ENCODE measurements around the gene PDLIM4. TPM values are rescaled to one million over a fixed set of nuclear protein-coding genes. Genes with fewer than 3 reads are reported as not detected.

PDLIM4 gene
- total and polyA plus RNA-seq, 2 donors: 17.4 to 114 TPM

DNA sequence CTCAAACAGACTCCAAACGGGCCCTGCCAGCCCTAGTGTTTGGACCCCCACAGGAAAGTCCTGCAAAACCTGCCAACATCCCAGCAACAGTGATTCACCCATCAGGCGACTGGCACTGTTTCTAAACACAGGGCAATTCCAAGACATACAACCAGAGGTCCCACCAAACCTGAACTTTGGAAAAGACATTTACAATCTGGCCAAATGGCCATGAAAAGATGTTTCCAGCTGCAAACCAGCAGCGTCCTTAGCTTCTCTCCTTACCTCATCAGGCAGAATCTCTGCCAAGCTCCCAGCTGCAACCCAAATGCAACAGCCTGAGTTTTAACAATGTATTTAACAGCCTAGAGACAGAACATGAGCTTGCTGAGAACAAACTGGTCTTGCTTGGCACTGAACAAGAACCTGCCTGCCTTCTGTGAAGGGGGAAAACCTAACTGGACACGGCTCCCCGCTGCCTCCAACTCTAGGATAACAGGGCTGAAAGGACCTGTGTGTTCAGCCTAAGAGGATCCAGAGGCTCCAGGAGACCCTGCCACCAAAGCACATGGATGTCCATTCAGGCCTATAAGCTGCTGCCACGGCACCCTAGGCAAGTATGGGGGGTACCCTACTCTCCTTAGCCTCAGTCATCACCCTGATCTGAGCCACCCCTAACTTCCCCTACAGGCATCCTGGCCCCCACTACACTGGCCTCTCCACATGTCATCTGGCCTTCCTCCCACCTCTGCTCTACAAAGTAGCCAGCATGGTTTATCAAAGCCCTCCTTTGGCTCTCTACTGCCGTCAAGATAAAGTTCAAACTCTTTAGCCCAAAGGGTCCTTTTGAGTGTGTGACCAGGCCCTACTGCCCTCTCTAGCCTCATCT, 35.5 kb upstream of the PDLIM4 start:
- WGBS: 30% methylated on average over 7 of the region's 7 CpGs
- H3K4me3 ChIP-seq (ENCODE audit: low read depth, low read length): no peak overlapping the region
- DNase-seq (ENCODE audit: extremely low spot score): peak; percentile 87

DNA sequence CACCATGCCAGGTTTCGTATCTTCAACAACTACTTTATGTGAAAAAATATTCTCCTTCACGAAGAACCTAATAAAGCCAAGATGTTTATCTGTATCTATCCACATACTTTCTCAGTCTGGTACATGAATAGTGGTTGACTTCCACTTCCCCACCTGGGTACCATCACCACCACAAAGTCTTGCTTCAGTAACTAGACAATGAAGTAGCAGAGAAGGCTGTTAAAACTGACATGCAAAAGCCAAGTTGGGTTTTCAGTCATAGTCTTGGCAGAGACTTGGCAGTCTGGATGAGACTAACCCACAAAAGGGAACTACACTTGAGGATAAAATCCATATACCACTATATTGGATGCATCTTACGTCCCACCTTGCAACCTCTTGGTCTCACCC, 34.9 kb upstream of the PDLIM4 start:
- H3K4me1 ChIP-seq (ENCODE audit: insufficient read depth): no peaks in the 10 kb centered on the region
- 77% methylated on average over 3 of the region's 3 CpGs for WGBS
- H3K27ac ChIP-seq (ENCODE audit: low read depth): peak overlapping the region; percentile 70
- no peak overlapping the region for H3K4me3 ChIP-seq (ENCODE audit: low read depth, low read length)
- DNase-seq (ENCODE audit: extremely low spot score): no peak
- H3K36me3 ChIP-seq (ENCODE audit: insufficient read depth): no peaks in the 10 kb centered on the region

More for the DNA sequence above, 35.5 kb upstream of the PDLIM4 start:
- Histone ChIP-seq H3K36me3 (ENCODE audit: insufficient read depth) (no peaks in the 10 kb centered on the region), H3K4me1 (ENCODE audit: insufficient read depth) (no peaks in the 10 kb centered on the region), H3K27ac (ENCODE audit: low read depth) (peak overlapping the region; percentile 70)

DNA sequence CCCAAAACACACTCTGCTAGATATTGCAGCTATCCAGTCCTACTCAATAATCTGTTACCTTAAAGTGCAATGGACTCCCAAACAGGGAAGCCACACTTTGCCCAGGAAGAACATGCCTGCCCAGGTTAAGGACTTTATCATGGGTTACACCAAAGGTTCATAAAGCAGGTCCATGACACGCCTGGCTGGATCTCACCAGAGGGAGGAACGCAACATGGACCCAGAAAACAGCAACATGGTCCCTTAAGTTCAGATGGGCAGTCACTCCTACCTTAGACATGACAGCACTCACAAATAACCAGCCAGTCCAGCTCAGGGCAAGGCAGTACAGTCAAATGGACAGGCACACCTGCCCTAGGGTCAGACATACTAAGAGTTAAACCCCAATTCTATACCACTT, 33.6 kb upstream of the PDLIM4 start:
- Histone ChIP-seq H3K27ac (ENCODE audit: low read depth) (no peak overlapping the region), H3K36me3 (ENCODE audit: insufficient read depth) (no peaks in the 10 kb centered on the region), H3K4me1 (ENCODE audit: insufficient read depth) (no peaks in the 10 kb centered on the region), H3K4me3 (ENCODE audit: low read depth, low read length) (no peak overlapping the region)
- 96% methylated on average over 2 of the region's 2 CpGs for WGBS
- DNase-seq (ENCODE audit: extremely low spot score): no peak

DNA sequence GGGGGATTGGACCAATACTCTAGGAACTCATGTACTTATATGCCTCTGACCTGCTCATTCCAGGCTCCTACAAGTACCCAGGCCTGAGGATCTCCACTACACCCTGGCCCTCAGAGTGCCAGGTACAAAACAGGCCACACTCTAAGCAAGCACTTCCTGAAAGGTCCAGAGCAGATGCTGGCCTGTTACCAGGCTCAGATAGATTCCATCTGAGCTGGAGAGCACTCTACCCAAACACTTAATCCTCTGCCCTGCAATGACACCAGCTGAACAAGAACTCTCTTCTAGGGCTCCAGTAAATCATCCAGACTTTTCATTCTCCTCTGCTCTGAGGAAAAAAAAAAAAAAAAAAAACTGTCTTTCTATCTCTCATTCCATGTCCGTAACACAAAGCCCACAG, 32.8 kb upstream of the PDLIM4 start:
- Histone ChIP-seq H3K27ac (ENCODE audit: low read depth) (peak overlapping the region; percentile 41), H3K4me1 (ENCODE audit: insufficient read depth) (no peaks in the 10 kb centered on the region)
- no peak for DNase-seq (ENCODE audit: extremely low spot score)

DNA sequence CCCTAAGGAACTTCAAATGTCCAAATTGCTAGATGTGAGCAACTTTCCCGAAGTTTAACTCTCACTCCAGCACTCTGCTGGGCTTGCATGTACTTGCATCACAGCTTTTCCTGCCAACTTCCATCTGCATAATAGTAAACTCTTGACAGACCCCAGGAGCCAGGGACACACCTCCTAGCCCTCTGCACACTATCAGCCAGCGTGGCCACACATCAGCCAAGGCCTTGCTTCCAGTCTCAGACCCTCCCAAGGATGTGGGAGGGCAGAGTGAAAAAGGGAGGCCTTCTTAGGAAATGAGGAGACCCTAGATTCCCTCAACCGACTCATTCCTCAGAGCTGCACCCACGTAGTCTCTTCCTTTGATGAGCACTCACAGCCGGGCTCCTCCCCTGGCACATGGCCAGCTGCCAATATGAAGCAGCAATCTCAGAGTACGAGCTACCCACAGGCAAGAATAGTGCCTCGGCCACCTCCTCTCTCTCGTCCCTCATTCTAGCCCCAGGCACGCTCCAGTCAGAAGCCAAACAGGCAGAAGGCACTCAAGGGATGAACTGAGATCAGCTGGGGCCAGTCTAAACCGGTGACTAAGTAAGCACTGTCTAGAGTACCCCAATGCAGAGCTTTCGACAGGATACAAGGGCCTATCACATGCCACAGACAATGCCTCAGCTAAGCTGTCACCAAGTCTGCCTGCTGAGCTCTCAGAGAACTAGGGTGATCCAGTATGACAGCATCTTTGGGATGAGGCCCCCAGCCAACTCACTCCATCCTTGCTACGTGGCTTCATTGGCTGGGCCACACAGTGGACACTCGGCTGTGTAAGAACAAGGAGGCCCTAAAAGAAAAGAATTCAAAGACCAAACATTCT, 32.1 kb upstream of the PDLIM4 start:
- no peaks in the 10 kb centered on the region for H3K36me3 ChIP-seq (ENCODE audit: insufficient read depth)
- H3K4me1 ChIP-seq (ENCODE audit: insufficient read depth): no peaks in the 10 kb centered on the region
- 27% methylated on average over 13 of the region's 13 CpGs for WGBS
- H3K27ac ChIP-seq (ENCODE audit: low read depth): peak overlapping the region; percentile 76
- peak; percentile 80 for DNase-seq (ENCODE audit: extremely low spot score)
- no peak overlapping the region for H3K4me3 ChIP-seq (ENCODE audit: low read depth, low read length)

More for the DNA sequence above, 32.8 kb upstream of the PDLIM4 start:
- WGBS: 24% methylated on average over 1 of the region's 1 CpG
- H3K4me3 ChIP-seq (ENCODE audit: low read depth, low read length): no peak overlapping the region
- no peaks in the 10 kb centered on the region for H3K36me3 ChIP-seq (ENCODE audit: insufficient read depth)

DNA sequence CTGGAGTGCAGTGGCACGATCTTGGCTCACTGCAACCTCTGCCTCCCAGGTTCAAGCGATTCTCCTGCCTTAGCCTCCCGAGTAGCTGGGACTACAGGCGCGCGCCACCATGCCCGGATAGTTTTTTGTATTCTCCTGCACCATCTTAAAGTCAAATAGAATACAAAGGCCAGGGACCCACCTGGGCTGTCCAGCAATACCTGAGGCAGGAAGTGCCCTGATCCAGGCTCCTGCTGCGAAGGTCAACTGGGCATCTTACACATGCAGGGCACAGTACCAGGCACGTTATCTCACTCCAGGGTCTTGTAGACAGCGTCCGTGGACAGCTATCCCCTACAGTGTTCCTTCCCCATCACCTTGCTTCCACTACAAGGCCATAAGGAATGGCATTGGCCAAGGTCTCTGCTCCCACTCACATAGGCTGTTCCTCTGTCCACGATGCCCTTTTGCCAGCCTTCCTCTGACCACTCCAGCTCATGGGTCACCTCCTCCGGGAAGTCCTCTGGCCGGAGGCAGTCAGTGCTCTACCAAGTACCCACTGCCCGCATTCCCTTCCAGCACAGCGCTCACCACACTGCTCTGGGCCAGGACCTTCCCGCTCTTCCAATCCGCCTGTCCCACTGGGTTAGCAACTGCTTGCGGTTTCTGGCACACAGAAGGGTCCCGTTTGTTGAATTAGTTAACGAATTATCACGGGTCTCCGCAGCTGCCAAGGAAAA, 30.8 kb upstream of the PDLIM4 start:
- no peak for DNase-seq (ENCODE audit: extremely low spot score)
- Histone ChIP-seq H3K27ac (ENCODE audit: low read depth) (peak overlapping the region; percentile 68), H3K4me3 (ENCODE audit: low read depth, low read length) (peak overlapping the region; percentile 67), H3K36me3 (ENCODE audit: insufficient read depth) (no peaks in the 10 kb centered on the region), H3K4me1 (ENCODE audit: insufficient read depth) (no peaks in the 10 kb centered on the region)
- 61% methylated on average over 23 of the region's 23 CpGs for WGBS

DNA sequence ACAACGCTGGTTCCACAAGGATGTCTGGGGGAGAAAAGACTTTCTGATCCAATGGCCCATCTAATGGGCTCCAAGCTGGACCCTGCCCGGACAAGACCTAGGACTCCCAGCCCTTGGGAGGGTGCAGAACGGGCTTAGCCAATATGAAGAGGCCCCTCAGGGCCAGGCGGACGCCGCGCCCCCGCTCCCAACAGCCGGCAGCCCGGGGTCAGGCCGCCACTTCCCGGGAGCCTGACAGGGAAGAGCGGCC, 30.3 kb upstream of the PDLIM4 start:
- Histone ChIP-seq H3K36me3 (ENCODE audit: insufficient read depth) (no peaks in the 10 kb centered on the region), H3K4me1 (ENCODE audit: insufficient read depth) (no peaks in the 10 kb centered on the region), H3K4me3 (ENCODE audit: low read depth, low read length) (peak overlapping the region; percentile 67), H3K27ac (ENCODE audit: low read depth) (peak overlapping the region; percentile 78)
- DNase-seq (ENCODE audit: extremely low spot score): no peak
- WGBS: 2% methylated on average over 13 of the region's 13 CpGs

DNA sequence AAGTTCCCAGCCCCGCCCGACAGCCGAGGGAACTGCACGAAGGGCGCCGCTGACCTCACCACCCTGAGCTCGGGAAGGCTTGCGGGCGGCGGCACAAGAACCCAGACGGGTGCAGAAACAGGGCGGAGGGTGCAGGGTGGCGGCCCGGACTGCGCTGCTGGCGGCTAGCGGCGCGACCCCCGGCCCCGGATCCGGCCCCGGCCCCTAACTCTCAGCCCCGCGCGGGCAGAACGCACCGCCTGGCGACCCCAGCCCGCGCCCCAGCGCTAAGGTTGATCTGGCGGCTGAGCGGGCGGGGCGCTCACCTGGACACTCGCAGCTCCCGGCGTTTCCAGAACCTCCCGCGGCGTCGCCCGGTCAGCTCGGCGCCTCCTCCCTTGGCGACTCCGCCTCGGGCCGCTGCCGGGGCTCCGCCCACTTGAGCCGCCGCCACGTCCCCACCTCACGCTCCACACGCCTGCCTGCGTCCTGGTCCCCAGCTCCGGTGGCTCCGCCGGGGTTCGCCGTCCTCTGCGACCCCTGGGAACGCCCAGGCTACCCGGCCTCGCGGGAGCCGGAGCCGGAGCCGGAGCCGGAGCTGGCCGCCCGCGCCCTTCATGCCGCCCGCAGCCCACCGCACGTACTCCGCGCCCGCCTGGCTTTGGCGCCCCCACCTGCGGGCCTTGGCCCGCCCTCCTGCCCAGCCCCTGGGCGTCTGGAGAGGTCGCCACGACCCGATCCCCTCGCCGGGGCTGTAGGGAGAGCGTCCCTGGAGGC, 29.8 kb upstream of the PDLIM4 start, which contains the start of gene P4HA2:
TSS of gene P4HA2 (minus strand) at position 369 of the 756 bp plus-strand sequence. CDS start 9,227 bp downstream, outside the sequence.
- no peak for DNase-seq (ENCODE audit: extremely low spot score)
- peak within 1 kb of the TSS; percentile 78 for H3K27ac ChIP-seq (ENCODE audit: low read depth)
- no peaks in the 10 kb centered on the region for H3K4me1 ChIP-seq (ENCODE audit: insufficient read depth)
- WGBS: 1% methylated on average over 92 of the region's 92 CpGs
- H3K36me3 ChIP-seq (ENCODE audit: insufficient read depth): no peaks in the 10 kb centered on the region
- H3K4me3 ChIP-seq (ENCODE audit: low read depth, low read length): peak within 1 kb of the TSS; percentile 67

DNA sequence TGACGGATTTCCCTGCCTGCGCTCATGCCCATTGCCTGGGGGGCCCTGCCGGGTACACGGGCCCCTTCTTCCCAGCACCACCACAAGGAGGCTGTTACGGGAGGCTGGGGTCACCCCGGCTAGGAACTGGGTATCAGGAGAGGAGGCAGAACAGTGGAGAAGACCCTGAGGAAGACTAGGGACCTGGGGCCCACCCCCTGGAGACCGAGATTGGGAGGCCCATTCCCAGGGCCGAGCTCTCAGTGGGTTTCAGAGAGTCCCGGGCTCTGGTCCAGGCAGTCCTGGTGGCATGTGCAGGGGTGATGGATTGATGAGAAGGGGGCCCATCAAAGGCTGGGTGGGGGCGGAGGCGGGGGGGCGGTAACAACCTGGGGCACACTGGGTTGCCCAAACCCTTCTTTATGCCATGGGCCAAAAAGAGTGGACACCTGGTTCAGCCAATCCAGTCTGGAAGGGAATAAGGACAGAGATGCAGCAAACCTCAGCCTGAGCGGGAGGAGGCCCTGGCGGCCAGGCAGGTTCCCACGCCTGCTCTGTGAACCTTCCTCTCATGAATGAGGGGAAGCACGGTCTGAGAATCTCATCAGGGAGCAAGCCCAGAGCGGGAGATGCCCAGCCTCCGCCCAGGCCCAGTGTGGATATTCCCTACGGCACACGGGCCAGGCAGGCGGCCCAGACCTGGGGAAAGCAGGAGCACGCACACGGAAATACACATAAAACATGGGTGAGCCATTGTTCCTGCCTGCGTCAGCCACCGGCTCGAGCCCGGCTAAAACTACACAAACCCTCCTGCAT, 29.1 kb upstream of the PDLIM4 start:
- Histone ChIP-seq H3K4me3 (ENCODE audit: low read depth, low read length) (peak overlapping the region; percentile 67), H3K36me3 (ENCODE audit: insufficient read depth) (no peaks in the 10 kb centered on the region), H3K4me1 (ENCODE audit: insufficient read depth) (no peaks in the 10 kb centered on the region), H3K27ac (ENCODE audit: low read depth) (no peak overlapping the region)
- WGBS: 75% methylated on average over 27 of the region's 27 CpGs
- no peak for DNase-seq (ENCODE audit: extremely low spot score)

DNA sequence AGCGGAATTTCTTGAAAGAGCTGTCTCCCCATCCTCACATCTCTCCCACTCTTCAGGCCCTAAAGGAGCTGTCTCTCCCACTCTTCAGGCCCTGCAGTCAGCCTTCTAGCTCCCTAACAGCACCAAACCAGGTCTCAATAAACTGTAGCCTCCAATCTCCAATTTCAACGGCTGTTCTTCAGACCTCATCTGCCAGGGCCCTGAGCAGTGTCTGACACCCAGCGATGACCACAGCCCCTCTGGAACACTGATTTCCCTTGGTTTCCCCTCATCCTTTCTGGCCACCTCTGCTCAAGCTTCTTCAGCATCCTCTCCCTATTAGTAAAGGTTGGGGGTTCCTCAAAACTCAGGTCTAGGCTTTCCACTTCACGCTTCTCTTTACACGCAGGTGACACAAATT, 28.3 kb upstream of the PDLIM4 start:
- WGBS: 96% methylated on average over 5 of the region's 5 CpGs
- H3K4me1 ChIP-seq (ENCODE audit: insufficient read depth): no peaks in the 10 kb centered on the region
- H3K4me3 ChIP-seq (ENCODE audit: low read depth, low read length): no peak overlapping the region
- H3K36me3 ChIP-seq (ENCODE audit: insufficient read depth): no peaks in the 10 kb centered on the region
- H3K27ac ChIP-seq (ENCODE audit: low read depth): no peak overlapping the region
- no peak for DNase-seq (ENCODE audit: extremely low spot score)

DNA sequence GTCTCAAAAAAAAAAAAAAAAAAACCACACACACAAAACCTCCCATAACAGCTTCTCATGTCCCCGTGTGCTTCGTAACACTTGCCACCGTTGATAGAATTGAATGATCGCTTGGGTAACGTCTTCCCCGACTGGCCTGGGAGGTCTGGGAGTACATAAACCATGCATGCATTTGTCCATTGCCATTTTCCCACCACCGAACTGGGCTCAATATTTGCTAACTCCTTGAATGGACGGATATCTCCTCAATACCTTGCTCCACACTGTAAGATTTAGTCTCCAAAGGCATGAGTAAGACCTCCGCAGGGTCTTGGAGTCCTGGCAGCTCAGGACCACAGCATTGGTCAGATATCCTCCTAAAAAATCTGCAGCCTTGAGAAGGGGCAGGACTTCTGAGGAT, 26.6 kb upstream of the PDLIM4 start:
- no peak for DNase-seq (ENCODE audit: extremely low spot score)
- no peak overlapping the region for H3K4me3 ChIP-seq (ENCODE audit: low read depth, low read length)
- no peak overlapping the region for H3K27ac ChIP-seq (ENCODE audit: low read depth)
- no peaks in the 10 kb centered on the region for H3K4me1 ChIP-seq (ENCODE audit: insufficient read depth)
- H3K36me3 ChIP-seq (ENCODE audit: insufficient read depth): no peaks in the 10 kb centered on the region
- 96% methylated on average over 9 of the region's 9 CpGs for WGBS

DNA sequence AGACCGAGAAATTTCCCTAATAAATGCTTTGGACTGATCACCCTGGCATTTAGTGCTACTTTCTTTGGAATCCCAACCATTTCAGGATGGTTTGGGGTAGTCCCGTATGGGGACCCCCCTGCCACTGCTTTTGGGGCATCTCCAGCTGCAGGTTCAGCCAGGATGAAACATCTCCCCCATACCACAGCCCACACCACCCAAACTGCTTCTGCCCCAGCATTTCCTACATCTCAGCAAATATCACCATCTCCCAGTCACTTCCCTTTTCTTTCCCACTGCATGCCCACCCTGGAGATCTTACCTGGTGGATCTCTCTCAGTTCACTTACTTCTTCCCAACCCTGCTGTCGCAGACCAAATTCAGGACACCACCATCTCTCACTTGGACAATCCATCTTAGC, 25.0 kb upstream of the PDLIM4 start:
- Histone ChIP-seq H3K4me3 (ENCODE audit: low read depth, low read length) (no peak overlapping the region), H3K36me3 (ENCODE audit: insufficient read depth) (no peaks in the 10 kb centered on the region), H3K4me1 (ENCODE audit: insufficient read depth) (no peaks in the 10 kb centered on the region), H3K27ac (ENCODE audit: low read depth) (no peak overlapping the region)
- no peak for DNase-seq (ENCODE audit: extremely low spot score)
- 74% methylated on average over 3 of the region's 3 CpGs for WGBS
